ENCODE measurements around the gene CHD6. TPM values are rescaled to one million over a fixed set of nuclear protein-coding genes. Genes with fewer than 3 reads are reported as not detected.

CHD6 gene
- total and polyA plus RNA-seq, 12 donors, result 9.2 to 56.8 (median 41.7) TPM

GRCh38 chr20:41413169-41413568 lies 205.0 kb downstream of the CHD6 start:
- Histone ChIP-seq H3K27ac (peak overlapping the region in 1 of 5 donors; percentile 11), H3K4me1 (replicated peaks in 1 of 2) (peaks cover 0 to 15% of the 10 kb centered on the region in 2 donors), H3K9me3 (replicated peaks in 1 of 3) (no peaks in the 10 kb centered on the region), H3K36me3 (replicated peaks in 1 of 2) (peaks cover 0 to 86% of the 10 kb centered on the region in 2 donors), H3K27me3 (no peaks in the 10 kb centered on the region), H3K4me3 (no peak overlapping the region)
- 84 to 89% (median 87%) methylated on average over 5 of the region's 5 CpGs for WGBS, 4 donors
- DNase-seq, result no peak
- TF ChIP-seq CTCF (IDR thresholded peaks at IDR 0.05) (no peak), POLR2A (IDR thresholded peaks at IDR 0.05) (no peak)
- intact Hi-C loops (cut with DNase I), result loop anchor here (5.0 to 10.0 kb wide), 2 partner anchors 68 to 71 kb away; partner anchors contain the start of gene LPIN3 (in 2 of the 2)

GRCh38 chr20:41412324-41413120 lies 205.7 kb downstream of the CHD6 start:
- Histone ChIP-seq H3K4me3 (no peak overlapping the region), H3K36me3 (replicated peaks in 1 of 2) (peaks cover 0 to 86% of the 10 kb centered on the region in 2 donors), H3K4me1 (replicated peaks in 1 of 2) (peaks cover 0 to 15% of the 10 kb centered on the region in 2 donors), H3K27ac (peak overlapping the region in 2 of 5 donors; percentile 43 to 57), H3K9me3 (replicated peaks in 1 of 3) (no peaks in the 10 kb centered on the region), H3K27me3 (no peaks in the 10 kb centered on the region)
- DNase-seq, result no peak
- TF ChIP-seq POLR2A (IDR thresholded peaks at IDR 0.05) (no peak), CTCF (IDR thresholded peaks at IDR 0.05) (no peak)
- 92 to 93% (median 93%) methylated on average over 12 of the region's 12 CpGs for WGBS, 4 donors
- intact Hi-C loops (cut with DNase I), result loop anchor here (5.0 to 10.0 kb wide), 2 partner anchors 68 to 70 kb away; partner anchors contain the start of gene LPIN3 (in 2 of the 2)

GRCh38 chr20:41411391-41411847 lies 206.8 kb downstream of the CHD6 start:
- intact Hi-C loops (cut with DNase I), result loop anchor here (5.0 to 10.0 kb wide), 2 partner anchors 67 to 69 kb away; partner anchors contain the start of gene LPIN3 (in 2 of the 2)
- DNase-seq, result no peak
- Histone ChIP-seq H3K4me3 (no peak overlapping the region), H3K27me3 (no peaks in the 10 kb centered on the region), H3K27ac (peak overlapping the region in 3 of 5 donors; percentile 27 to 57 (median 43)), H3K9me3 (replicated peaks in 1 of 3) (no peaks in the 10 kb centered on the region), H3K4me1 (replicated peaks in 1 of 2) (peaks cover 0 to 15% of the 10 kb centered on the region in 2 donors), H3K36me3 (replicated peaks in 1 of 2) (peaks cover 0 to 78% of the 10 kb centered on the region in 2 donors)
- TF ChIP-seq POLR2A (IDR thresholded peaks at IDR 0.05) (no peak), CTCF (IDR thresholded peaks at IDR 0.05) (peak; percentile 23 to 57 (median 44))
- 13 to 20% (median 15%) methylated on average over 2 of the region's 2 CpGs for WGBS, 4 donors

- intact Hi-C loops (cut with DNase I), result no loop called here
Observed at GRCh38 chr20:41408986-41409385, 209.2 kb downstream of the CHD6 start.

More at GRCh38 chr20:41408986-41409385, 209.2 kb downstream of the CHD6 start:
- 69 to 75% (median 73%) methylated on average over 4 to 9 of the region's 9 CpGs for WGBS, 4 donors
- no peaks in the 10 kb centered on the region for H3K9me3 ChIP-seq (replicated peaks in 1 of 3)
- no peak for TF ChIP-seq CTCF (IDR thresholded peaks at IDR 0.05)
- TF ChIP-seq POLR2A (IDR thresholded peaks at IDR 0.05), result no peak
- no peak overlapping the region for H3K27ac ChIP-seq
- no peak for DNase-seq
- peaks cover 0 to 73% of the 10 kb centered on the region in 2 donors for H3K36me3 ChIP-seq (replicated peaks in 1 of 2)
- H3K27me3 ChIP-seq, result no peaks in the 10 kb centered on the region
- H3K4me1 ChIP-seq (replicated peaks in 1 of 2), result peaks cover 0 to 15% of the 10 kb centered on the region in 2 donors
- no peak overlapping the region for H3K4me3 ChIP-seq

Measured in adrenal gland (tissue), 12 donors.